ELR (cell line): ENCODE measurements around the gene SLC35B4.

ENCODE experiments used
- DNase-seq: peaks from one replicate; pipeline ENCODE4 v3.0.0-alpha.2; 2015; ENCODE audit warnings: low read depth

The SLC35B4 gene

DNA sequence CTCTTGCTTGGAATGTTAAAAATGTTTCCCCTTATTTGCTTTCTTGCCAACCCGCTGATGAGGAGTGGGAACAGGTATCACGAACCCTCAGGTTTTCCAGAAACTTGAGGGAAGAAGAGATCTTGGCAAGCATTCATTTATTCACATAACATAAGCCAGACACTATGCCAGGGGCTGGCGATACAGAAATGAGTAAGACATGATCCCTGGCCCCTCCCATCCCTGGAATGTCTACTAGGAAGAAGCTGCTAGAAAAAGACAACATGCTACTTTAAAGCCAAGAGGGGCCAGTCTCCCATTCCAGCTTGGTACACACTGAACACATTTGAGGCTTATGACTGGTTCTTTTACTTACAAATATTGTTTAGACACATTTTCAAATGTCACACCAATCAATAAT, 26.4 kb downstream of the SLC35B4 start:
- DNase-seq, result peak; percentile 36

DNA sequence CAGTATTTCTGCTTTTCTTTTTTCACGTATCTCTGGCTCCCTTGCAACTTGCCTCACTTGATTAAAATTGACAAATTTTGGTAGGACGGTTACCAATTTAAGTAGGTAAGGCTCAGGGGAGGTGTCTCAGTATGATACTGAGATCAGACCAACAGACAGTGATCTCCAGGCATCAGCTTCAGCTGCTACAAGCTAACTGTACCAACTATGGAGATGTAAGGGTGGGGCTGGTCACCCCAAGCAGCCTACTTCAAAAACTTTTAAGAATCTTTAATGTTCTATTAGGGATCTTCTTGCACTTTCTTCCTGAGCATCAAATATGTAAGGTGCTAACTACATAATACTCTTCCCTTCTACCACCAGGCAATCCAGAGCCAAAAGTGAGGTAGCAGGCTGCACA, 26.9 kb downstream of the SLC35B4 start:
- no peak for DNase-seq

DNA sequence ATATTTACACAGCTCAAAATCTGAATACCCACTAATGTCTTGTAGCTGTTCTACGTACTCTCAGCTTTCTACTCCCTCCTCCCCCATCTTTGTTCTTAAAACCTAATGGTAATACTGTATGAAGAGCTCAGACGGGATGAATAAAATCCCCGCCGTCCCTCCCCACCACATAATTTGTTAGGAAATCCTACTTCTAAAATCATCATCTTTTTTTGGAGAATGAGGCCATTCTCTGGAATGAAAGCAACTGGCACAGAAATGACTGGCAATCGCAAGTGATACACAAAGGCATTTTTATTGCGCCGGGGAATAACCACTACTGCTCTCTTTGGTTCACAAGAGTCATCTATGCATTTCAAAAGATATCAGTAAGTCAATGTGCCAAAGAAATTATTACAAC, 27.3 kb downstream of the SLC35B4 start:
- DNase-seq, result no peak

DNA sequence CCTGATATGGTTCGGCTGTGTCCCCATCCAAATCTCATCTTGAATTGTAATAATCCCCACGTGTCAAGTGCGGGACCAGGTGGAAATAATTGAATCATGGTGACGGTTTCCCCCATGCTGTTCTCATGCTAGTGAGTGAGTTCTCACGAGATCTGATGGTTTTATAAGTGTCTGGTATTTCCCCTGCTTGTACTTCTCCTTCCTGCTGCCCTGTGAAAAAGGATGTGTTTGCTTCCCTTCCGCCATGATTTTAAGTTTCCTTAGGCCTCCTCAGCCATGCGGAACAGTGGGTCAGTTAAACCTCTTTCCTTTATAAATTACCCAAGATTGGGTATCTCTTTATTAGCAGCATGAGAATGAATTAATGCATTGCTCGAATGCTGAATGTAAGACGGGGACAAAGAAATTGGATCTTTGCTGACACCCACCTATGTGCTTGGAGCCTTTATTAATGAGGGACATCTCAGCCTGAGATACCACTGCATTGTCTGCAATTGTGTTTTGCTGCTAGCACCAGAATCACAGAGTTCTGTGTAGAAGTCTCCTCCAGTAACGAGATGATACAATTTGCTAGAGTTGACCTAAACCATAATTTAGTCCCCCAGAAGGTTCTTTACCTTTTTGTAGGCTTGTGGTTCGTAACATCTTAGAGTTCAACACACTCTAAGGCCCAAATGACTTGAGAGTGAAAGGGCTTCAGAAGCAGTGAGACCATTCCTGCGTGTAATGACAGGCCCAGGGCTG, 28.6 kb downstream of the SLC35B4 start:
- DNase-seq, result no peak

DNA sequence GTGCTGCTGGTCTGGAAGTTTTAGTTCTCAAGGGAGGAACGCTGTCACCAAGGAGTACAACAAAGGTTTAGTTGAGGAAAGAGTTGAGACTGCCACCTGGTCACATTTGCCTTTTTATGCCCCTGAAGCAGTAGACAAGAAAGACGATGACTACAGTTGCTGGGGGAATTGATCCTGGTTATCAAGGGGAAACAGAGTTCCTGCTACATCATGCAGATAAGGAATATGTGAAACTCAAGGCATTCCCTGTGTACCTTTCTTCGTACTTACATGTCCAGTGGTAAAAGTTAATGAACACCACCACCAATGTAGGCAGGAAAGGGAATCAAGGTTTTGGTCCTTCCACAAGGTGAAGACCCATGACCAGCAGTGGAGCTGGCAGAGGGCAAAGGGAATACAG, 31.8 kb downstream of the SLC35B4 start:
- no peak for DNase-seq

DNA sequence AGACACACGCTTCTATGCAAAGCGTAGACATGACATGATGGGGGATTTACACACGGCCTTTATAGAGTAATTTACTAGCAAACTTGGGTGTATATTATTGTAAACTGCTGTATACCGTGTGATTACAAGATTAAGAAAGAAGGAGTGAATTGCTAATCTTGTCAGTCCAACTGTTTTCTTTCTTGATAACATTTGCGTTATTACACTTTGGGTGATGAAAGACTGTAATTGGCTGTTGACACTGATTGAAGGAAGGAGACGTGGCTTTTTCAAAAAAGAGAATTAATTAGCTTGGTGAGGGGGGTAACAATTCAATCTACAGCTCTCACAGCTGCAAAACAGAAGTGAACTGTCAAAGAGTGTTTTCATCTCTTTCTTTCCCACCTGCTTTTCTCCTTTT, 32.7 kb downstream of the SLC35B4 start:
- no peak for DNase-seq

DNA sequence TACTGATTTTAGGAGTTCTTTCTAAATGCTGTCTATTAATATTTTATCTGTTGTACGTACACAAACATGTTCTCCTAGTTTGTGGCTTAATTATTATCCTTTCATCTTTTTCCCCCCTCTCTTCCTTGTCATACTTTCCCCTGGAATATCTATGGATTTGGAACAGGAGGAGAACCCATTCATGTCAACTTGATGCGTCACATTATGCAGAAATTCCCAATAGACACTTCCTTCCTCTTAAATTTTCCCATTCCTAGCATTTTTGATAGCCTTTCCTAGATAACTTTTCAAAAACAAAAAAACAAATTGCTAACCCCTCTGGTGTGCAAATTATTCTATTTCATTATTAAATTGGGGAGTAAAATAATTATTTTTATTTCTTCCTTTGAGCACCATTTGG, 36.2 kb downstream of the SLC35B4 start:
- DNase-seq, result no peak

DNA sequence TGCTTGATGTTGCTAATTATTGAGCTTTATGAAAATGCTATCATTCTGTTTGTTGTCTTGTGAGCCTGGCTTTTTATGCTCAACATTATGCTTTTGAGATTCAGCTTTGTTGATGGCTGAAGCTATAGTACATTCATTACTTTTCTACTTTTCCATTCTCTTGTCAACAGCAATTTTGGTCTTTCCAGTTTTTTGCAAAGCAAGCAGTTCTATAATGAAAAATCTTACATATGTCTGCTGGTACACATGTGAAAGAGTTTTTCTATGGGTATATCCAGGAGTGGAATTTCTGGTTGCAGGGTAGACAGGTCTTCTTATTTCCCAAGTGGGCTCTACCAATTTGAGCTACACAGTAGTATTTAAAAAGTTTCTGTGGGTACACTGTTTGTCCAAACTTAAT, 36.8 kb downstream of the SLC35B4 start:
- no peak for DNase-seq

DNA sequence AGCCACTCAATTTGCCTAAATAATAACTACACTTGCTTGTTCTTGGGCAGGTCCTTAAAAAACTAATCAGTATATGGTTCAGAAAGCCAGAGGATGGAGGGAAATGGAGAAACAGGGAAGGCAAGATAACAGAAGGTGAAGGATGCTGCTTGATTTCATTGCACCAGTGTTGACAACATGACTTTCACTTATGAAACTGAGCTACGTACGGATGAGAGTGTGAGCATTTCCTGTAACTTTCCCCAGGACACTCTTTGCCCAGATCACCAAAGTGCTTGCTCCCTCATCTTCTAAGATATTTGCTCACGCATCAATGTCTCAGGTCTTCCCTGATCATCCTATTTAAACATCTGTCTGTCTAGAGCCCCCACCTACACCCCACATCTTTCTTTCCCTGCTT, 37.4 kb downstream of the SLC35B4 start:
- no peak for DNase-seq

DNA sequence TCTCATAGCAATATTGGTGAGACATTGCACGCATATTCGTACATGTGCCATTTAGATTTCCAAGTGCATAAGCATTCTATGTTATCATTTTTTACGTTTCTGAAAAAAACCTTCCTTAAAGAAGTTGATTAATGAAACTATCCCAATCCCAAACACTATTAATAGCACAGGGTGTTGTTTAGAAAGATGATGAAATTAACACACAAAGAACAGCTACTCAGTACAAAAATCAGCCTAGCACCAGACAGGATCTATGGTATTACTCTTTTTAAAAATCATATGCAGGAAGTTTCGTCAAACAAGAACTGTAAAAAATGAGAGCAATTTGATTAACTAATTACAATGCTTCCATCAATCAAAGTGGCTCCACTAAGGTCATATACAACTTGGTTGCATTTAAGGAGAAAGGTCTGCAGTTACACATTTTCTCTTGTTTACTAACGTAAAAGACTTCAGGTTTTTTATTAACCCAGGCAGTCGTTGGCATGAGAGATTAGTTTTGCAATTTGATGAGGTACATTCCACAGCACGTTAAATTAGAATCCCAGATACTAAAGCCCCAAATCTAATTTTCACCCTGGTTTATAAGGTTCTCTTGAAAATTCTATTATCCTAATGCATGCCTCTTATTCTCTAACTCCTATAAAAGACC, 38.1 kb downstream of the SLC35B4 start:
- DNase-seq, result no peak

DNA sequence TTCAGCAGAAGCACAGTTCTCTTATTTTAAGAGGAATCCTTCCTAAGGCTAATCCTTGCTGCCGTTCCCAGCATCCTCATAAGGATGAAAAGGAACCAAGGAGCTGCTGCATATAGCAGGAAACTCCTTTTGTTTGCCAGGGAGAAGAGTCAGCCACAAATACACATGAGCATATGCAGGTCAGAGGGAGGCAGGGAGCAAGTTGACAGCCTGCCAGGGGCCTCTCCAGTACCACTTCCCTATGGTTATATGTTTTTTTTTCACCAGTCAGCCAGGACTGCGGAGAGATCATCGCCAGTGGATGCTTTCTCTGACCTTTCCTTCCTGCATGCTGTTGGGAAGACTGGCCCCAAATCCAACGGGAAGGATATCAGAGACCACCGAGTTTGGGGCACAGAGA, 39.8 kb downstream of the SLC35B4 start:
- DNase-seq, result no peak

DNA sequence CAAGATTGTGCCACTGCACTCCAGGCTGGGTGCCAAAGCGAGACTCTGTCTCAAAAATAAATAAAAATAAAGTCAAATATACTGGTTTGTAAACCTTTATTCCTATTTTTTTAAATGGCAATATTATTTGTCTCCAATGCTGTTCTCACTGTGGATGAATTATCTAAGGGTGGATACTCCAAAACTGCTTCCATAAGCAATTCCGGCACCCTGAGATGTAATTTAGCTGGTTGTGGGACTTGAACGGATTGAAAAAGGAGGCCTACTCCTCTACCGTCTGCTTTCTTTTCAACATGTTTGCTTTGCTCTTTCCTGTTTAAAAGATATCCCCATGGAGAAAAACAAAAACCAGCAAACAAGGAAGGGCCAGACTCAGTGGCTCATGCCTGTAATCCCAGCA, 54.4 kb downstream of the SLC35B4 start:
- no peak for DNase-seq

DNA sequence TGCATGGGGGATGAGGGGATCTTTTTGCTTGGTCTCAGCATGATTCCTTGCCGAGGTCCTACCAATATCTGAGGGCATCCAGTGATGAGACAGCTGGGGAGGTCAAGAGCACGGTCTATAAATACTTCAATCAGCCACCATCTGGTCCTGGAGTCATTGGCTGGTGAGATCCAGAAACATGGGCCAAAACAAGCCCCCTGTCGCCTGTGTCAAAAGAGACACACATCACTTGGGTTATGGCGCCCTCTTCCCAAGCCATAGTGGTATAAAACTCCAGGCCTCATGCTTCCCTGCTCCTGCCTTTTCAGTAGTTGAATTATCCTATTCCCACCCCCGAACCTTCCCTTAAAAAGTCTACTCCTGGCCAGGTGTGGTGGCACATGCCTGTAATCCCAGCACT, 60.9 kb downstream of the SLC35B4 start:
- DNase-seq, result peak; percentile 2

DNA sequence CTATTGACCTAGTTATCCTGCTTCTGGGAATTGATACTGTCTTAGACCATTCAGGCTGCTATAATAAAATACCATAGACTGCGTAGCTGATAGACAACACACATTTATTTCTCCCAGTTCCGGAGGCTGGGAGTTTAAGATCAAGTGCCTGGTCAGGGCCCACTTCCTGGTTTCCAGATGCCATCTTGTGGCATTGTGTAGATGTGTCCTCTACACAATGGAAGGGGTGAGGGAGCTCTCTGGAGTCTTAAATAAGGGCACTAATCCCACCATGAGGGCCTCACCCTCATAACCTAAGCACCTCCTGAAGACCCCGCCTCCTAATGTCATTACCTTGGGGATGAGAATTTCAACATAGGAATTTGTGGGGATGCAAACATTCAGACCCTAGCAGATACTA, 62.4 kb downstream of the SLC35B4 start:
- peak; percentile 44 for DNase-seq

DNA sequence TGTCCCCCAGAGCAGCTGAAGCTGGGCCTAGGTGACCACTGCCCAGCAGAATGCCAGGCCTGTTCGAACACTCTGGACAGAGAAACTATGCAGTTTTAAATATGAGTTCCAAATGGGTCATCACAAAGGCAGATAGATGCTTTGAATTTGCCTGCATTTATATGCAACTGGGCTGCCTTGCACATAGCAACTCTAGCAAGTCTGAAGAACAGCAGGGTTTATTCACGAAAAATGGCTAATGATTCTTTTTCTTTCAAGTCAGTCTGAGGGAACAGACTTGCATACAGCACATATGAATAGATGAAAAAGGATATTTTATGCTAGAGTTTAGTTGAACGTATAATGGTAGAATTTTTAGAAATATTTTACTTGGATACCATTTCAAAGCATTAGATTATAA, 68.5 kb downstream of the SLC35B4 start:
- no peak for DNase-seq

DNA sequence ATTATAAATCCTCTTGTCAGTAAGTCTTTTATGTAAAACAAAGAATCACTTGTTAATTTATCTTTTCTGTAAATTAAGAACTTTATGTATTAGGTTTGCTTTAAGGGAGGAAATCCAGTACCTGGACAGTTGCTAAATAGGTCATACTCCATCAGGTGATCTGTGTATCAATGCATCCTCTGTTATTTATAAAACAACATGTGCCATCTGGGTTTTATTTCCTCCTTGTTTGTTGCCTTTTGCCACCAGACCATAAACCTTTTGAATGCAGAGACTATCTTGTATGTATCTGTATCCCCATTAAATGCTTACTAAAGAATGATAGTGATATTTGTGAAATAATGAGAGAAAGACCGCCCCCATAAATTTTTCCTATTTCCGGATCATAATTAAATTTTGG, 70.0 kb downstream of the SLC35B4 start:
- no peak for DNase-seq

DNA sequence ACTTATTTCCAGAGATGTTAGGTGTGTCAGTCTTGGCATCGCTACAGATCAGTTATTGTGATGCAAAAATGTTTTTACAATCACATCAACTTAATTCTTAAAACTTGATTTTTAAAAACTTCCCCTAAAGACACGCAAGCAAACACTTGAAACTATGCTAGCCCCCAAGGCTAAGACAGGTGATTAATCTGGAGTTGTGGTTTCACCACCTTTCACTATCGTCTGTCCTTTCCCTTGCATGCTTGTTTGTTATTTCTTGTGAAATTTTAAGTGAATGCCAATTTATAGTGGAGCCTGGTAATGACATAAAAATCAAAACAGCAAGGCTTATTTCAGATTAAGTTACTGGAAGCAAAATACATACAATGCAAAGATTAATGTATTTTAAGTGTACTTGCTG, 70.4 kb downstream of the SLC35B4 start:
- no peak for DNase-seq

DNA sequence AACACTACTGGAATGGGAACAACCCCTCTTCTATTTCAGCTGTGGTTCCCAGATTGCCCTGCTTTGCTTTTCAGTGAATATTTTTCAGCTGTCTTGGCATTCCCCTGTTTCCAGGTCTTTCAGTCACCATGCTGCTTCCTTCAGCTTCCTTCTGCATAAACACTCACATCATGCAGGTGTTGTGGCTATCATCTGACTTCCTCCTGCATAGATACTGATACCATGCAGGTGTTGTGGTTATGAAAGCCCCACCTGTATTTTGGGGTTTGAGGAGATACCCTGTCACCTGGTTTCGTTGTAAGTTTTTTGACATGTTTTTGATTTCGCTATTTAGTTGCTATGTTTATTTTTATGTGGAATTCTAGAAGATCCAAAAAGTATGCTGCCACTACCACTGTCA, 71.5 kb downstream of the SLC35B4 start:
- no peak for DNase-seq
